EL (cell line): ENCODE results near the gene DIABLO.
A peak's percentile ranks its signal among the peaks of the same experiment; 100 is the strongest.
"Not testable (repeated sequence)": the region's sequence is repeated elsewhere in the genome, so short reads cannot be mapped to it uniquely, and the experiment has no call there.

Experiments
- DNase-seq: peaks from one replicate; pipeline ENCODE4 v3.0.0-alpha.2; 2016

Gene DIABLO

GRCh38 chr12:122208073-122208820, 17.6 kb downstream of the DIABLO start:
- no peak for DNase-seq

DNA sequence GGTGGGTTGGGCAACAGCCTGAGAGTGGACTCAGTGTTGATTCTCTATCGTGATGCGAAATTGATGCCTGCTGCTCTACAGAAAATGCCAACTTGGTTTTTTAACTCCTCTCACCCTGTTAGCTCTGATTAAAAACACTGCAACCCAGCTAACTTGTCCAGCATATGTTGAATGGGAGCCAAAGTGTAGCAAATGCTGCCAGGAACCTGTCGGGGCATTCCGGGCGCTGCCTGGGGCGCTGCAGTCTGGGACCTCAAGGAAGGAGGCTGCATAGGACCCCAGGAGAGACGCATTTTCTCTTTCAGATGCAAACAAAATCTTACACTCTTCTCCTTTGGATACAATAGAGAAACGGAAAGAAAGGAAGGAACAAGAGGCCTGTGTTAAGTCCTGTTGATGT, 18.5 kb downstream of the DIABLO start:
- DNase-seq, result no peak

DNA sequence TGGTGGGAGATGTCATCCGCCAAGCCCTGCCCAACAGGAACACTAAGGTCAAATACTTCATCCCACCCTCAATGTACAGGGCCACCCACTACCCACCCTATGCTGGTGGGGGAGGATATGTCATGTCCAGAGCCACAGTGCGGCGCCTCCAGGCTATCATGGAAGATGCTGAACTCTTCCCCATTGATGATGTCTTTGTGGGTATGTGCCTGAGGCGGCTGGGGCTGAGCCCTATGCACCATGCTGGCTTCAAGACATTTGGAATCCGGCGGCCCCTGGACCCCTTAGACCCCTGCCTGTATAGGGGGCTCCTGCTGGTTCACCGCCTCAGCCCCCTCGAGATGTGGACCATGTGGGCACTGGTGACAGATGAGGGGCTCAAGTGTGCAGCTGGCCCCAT, 18.9 kb downstream of the DIABLO start:
- no peak for DNase-seq

- DNase-seq, result no peak
Observed at GRCh38 chr12:122206111-122206881, 19.6 kb downstream of the DIABLO start.

- DNase-seq, result no peak
Observed at GRCh38 chr12:122205053-122205925, 20.6 kb downstream of the DIABLO start.

DNA sequence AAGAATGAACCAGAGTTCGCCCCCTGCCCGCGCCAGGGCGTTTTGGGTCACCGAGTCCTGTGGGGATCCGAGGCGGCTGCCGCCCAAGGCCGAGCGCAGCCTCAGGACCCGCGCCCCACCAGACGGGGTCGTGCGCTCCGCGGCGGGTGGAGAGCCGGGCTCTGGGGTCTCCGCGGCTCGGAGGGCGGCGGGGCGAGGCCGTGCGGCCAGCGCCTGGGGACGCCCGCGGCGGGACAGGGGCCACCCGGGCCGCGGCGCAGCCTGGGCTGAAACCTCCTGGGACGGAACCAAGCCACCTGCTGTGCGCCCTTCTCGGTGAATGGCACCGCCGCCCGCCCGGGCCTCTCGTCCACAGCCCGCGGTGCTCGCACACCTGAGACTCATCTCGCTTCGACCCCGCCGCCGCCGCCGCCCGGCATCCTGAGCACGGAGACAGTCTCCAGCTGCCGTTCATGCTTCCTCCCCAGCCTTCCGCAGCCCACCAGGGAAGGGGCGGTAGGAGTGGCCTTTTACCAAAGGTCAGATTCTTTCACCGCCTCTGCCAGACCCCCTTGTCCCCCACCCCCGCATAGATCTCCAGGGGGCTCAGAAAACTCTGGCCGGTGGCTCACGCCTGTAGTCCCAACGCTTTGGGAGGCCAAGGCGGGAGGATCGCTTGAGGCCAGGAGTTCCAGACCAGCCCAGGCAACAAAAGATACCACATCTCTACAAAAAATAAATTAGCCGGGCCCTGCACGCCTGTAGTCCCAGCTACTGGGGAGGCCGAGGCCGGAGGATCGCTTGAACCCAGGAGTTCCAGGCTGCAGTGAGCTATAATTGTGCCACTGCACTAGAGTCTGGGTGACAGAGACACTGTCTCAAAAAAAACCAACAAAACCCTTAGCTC, 21.4 kb downstream of the DIABLO start:
- no peak for DNase-seq

DNA sequence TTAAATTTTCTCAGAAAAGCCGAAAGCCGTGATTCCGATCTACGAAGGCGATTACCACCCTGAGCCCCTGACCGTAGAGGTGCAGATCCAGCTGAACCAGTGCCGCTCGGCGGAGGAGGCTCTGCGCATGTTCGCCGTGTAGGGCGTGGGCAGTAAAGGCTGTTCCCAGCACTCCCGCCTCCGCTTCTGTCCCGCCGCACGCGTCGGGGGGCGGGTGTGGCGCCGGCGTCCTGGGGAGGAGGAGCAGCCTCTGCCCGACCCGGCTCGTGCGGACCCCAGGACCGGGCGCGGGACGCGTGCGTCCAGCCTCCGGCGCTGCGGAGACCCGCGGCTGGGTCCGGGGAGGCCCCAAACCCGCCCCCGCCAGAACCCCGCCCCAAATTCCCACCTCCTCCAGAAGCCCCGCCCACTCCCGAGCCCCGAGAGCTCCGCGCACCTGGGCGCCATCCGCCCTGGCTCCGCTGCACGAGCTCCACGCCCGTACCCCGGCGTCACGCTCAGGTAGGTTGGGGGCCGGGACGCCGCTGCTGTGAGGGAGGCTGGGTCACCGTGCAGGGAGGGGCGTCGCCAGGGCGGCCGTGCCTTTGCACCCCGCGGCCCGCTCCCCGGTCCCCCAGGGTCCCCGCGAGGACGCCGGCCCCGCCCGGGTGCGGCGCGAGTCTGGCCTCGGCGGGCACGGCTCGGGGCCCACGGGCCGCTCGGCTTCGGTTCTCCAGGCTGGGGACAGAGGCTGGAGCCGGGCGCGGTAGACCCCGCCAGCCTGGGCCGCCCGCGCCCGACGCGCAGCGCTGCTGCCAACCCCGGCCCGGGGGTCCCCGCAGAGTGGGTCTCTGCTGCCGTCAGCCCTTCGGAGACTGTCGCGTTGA, 22.3 kb downstream of the DIABLO start, which contains the start of gene B3GNT4:
TSS of gene B3GNT4 (plus strand) at position 409 of the 866 bp plus-strand sequence. CDS start 910 bp downstream, outside the sequence.
- peak; percentile 64 for DNase-seq

- not testable (repeated sequence) for DNase-seq
Observed at GRCh38 chr12:122202811-122203210, 23.0 kb downstream of the DIABLO start.

GRCh38 chr12:122202017-122202416, 23.8 kb downstream of the DIABLO start:
- no peak for DNase-seq

- no peak for DNase-seq
Observed at GRCh38 chr12:122201381-122201780, 24.5 kb downstream of the DIABLO start.

- no peak for DNase-seq
Observed at GRCh38 chr12:122200541-122201175, 25.2 kb downstream of the DIABLO start.

- DNase-seq, result no peak
Observed at GRCh38 chr12:122199484-122200355, 26.1 kb downstream of the DIABLO start.

DNA sequence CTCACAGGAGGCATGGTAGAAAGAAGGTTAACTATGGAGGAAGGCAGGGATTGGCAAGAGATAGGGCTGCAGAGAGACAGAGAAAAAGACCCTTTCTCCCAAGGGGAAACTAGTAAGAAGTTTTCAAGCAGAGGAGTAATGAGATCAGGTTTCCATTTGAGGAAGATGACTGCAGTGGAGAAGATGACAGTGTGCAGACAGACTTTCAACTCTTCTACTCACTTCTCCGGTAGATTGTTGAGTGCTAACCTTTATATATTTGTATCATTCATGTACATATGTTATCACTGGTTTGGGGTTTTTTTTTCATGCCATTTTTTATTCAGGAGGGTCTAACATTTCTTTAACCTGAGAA, 28.3 kb downstream of the DIABLO start:
- DNase-seq, result no peak

- DNase-seq, result no peak
Observed at GRCh38 chr12:122195405-122195804, 30.4 kb downstream of the DIABLO start.

DNA sequence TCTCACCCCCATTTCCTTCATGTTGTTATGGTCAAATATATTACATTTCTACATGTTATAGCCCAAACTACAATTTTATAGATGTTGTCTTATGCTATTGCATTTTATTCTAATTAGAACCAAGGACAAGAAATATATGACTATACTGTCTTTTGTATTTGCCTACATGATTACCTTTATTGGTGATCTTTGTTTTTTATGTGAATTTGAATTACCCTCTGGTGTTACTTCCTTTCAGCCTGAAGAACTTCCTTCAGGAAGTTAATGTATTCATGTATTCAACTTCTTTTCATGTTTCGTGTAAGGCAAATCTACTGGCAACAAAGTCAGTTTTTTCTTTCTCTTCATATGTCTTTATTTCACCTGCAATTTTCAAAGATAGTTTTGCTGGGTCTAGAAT, 31.0 kb downstream of the DIABLO start:
- no peak for DNase-seq

DNA sequence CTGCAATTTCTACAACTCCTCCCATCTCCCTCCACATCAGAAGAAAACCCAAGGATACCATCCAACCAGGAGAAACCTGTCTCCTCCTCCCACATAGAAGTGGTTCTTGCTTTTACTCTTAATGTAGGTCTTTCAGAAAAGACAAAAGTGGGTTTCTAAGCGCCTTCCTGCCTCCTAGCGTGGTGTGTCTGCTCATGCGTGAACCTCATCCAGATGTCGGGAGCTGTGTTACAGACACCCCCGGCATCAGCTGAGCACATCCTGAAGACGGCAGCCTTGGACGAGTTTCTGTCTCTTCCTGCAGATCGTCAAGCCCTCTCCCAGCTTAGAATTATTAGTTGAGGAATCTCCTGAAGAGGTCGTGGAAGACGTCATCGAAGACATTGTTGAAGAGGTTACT, 33.4 kb downstream of the DIABLO start:
- no peak for DNase-seq

GRCh38 chr12:122190842-122191668, 34.8 kb downstream of the DIABLO start:
- DNase-seq, result peak; percentile 55

DNA sequence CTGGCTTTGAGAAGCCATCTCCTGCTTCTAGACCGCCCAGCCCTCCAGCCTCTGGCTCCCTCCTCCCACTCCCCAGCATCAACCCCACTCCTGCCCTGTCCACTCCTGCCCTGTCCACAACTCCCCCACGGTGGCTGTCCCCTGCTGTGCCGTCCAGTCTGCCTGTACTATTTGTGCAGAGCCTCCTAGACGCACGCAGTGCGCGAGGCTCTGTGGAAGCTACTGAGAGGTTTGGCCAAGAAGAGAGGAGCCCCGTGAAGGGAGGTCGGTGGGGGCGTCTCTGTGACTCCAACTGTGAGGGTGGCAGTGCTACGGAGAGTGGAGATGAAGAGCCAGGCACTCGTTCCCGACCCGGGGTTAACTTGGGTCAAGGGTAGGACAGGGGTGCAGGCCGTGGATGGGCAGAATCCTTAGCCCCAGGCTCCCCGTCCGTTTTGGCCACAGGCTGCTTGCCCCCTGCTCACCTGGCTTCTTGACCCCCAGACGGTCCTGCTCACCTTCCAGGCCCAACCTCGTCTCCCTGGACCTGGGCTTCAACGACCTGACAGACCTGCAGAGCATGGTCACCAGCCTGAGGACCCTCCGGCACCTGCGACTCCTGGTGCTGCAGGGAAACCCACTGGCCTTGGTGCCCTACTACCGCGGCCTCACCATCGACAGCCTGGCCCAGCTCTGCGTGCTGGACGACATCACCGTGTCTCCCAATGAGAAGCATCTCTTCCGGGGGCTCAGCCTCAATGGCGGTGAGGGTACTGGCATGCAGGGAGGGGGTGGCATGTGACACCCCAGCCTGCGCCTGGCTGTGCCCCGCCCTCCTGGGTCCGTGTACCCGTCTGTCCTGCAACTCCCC, 36.0 kb downstream of the DIABLO start:
- no peak for DNase-seq
